Ishikawa (cell line): Measurements from ENCODE around the gene PRPH2.

Experiments used
- EP300 ChIP-seq: IDR thresholded peaks from 2 replicates; pipeline ENCODE4 v1.6.1; 2012; ENCODE audit warnings: borderline replicate concordance
- FOXM1 ChIP-seq: IDR thresholded peaks from 2 replicates; pipeline ENCODE4 v1.6.1; 2012; ENCODE audit warnings: low read depth, borderline replicate concordance
- NFIC ChIP-seq: IDR thresholded peaks from 2 replicates; pipeline ENCODE4 v1.6.1; 2012
- RAD21 ChIP-seq: IDR thresholded peaks from 2 replicates; pipeline ENCODE4 v1.6.1; 2012; ENCODE audit warnings: low read depth
- TF ChIP-seq, protein P1 (sequence below): IDR thresholded peaks from 2 replicates; pipeline ENCODE4 v1.6.1; 2012; ENCODE audit warnings: low read depth, mild to moderate bottlenecking
- TF ChIP-seq, protein P2 (sequence below): IDR thresholded peaks from 2 replicates; pipeline ENCODE4 v1.6.1; 2012

DNA sequence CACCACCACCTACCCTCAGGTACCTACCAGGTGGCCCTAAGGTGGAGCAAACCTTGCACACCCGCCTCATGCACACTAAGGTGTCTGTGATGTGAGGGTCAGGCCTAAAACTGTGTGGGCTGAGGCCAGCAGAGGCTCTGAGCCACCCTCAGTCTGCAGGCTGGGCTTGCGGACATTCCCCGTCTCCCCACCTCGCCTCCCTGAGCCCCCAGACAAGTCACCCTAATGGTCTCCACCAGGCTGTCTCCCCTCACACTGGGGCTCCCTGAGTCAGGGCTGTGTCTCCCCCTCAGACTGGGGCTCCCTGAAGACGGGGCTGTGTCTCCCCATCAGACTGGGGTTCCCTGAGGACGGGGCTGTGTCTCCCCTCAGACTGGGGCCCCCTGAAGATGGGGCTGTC is 12.5 kb downstream of the PRPH2 start:
- TF ChIP-seq, protein P1, sequence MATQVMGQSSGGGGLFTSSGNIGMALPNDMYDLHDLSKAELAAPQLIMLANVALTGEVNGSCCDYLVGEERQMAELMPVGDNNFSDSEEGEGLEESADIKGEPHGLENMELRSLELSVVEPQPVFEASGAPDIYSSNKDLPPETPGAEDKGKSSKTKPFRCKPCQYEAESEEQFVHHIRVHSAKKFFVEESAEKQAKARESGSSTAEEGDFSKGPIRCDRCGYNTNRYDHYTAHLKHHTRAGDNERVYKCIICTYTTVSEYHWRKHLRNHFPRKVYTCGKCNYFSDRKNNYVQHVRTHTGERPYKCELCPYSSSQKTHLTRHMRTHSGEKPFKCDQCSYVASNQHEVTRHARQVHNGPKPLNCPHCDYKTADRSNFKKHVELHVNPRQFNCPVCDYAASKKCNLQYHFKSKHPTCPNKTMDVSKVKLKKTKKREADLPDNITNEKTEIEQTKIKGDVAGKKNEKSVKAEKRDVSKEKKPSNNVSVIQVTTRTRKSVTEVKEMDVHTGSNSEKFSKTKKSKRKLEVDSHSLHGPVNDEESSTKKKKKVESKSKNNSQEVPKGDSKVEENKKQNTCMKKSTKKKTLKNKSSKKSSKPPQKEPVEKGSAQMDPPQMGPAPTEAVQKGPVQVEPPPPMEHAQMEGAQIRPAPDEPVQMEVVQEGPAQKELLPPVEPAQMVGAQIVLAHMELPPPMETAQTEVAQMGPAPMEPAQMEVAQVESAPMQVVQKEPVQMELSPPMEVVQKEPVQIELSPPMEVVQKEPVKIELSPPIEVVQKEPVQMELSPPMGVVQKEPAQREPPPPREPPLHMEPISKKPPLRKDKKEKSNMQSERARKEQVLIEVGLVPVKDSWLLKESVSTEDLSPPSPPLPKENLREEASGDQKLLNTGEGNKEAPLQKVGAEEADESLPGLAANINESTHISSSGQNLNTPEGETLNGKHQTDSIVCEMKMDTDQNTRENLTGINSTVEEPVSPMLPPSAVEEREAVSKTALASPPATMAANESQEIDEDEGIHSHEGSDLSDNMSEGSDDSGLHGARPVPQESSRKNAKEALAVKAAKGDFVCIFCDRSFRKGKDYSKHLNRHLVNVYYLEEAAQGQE: no peak
- TF ChIP-seq RAD21 (no peak), NFIC (no peak), EP300 (no peak), FOXM1 (no peak)
- TF ChIP-seq, protein P2, sequence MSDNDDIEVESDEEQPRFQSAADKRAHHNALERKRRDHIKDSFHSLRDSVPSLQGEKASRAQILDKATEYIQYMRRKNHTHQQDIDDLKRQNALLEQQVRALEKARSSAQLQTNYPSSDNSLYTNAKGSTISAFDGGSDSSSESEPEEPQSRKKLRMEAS: no peak
